Astrocyte of the hippocampus (primary cell): ENCODE measurements around the gene NATD1.

Experiments used
- DNase-seq: peaks from one replicate; pipeline ENCODE4 v3.0.0; 2011; ENCODE audit warnings: low read depth, low spot score

NATD1 gene

DNA sequence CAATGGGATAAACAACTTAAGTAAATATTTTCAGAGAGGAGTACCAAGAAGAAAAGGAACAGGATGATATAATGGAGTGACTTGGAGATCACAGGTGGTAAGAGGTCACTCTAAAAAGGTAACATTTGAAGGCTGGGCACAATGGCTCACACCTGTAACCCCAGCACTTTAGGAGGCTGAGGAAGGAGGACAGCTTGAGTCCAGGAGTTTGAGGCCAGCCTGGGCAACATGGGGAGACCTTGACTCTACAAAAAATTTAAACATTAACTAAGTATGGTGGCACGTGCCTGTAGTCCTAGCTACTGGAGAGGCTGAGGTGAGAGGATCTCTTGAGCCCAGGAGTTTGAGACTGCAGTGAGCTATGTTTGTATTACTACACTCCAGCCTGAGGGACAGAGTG lies 35.9 kb downstream of the NATD1 start:
- DNase-seq, result no peak

DNA sequence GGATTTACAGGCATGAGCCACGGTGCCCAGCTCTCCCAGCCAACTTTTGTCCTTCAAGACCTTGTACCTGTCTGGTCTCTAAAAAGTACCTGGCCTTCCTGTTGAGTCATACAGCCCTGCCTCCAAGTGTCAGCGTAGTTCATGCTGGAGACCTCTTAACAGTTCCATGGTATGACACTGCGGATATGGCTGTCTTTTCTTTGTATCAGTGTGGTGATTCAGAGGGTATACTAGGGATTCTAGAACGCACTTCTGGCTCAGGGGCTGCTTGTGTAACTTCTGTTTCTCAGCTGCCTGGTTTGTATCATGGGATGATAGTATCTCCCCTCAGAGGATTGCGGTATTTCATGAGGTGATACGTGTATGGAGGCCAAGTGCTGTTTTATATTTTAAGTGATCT lies 37.3 kb downstream of the NATD1 start:
- peak; percentile 22 for DNase-seq

DNA sequence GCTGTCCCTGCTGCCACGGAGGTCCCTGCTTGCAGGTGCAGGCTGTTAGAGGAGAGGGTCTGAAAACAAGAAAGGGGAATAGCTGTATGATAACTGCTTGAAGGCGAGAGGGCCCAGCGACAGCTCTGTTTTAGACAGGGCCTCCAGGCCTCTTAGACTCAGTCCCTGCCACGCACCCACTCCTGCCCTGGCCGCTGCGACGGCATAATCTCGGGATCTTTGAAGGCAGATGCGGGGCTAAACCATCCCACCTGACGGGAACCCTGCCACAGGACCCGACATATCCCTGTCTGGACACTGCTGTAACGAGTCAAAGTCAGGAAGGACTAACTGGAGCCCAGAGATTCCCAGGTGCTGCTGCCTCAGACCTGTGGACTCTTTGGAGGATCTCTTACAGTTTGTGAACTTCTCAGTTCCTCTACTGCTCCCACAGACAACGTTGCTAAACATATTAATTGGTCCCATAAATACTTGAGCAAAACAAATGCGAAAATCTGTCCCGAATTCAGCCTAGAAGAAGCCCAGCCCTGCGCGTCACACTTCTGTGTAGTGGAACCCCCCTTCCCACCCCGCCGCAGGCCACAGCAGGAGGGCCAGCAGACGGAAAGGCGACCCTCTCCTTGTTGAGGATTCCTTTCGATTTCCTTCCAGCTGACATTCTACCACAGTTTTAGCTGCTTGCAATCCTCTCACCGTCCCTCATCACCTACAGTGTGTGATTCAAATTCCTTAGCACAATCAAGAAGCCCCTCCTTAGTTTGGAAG lies 38.3 kb downstream of the NATD1 start:
- peak; percentile 52 for DNase-seq

DNA sequence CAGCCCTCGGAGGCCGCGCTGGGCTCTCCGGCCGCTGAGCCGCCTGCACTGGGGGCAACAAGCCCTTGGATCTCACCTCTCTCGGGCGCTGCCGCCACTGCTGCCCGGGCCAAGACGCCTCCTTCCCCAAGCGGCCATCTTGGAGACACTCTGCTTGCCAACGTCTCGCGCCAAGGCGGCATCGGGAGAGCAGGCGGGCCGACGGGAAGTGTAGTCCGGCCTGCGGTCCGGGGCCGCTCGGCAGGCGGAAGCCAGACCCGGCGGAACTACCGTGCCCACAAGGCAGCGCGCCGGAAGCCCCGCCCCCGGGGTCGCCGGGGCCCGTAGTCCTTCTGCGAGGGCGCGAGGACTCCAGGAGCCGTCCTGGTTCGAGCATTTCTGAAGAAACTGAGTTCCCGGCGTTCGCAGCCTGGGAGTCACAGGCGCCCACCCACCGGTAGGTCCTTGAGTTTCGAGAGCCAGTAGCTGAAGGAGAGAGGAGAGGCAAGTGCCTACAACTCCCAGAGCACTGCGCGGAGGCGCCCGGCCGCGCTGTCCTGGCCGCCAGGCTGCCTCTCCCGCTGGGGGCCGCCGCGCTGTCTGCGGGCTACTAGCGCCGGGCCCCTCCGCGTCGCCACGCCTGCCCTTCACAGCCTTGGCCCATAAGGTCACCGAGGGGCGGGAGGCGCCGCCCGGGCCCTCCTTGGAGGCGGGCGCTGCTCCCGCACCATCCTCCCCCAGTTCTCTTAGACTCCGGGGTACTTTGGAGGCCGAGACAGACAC lies 39.0 kb downstream of the NATD1 start, which contains the start of gene TMEM11:
Gene TMEM11 (minus strand): TSS at position 147 of the 762 bp plus-strand sequence. CDS start 9 bp downstream, at position 138.
- DNase-seq, result peak; percentile 99

DNA sequence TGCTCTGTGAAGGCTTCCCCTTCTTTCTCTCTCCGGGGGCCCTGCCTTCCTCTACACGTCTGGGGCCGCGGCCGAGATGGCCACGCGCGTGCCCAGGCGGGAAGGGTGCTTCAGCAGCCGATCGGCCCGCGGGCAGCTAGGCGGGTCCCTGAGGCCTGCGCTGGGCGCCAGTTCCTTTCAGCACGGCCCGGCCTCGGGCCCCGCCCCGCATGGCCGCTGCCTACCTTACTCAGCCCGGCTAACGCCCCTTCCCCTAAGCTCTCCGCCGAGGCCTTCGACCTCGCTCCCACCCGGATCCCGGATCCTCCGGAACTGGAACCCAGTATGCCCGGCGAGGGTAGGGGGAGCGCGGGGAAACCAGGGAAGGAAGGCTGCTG lies 39.6 kb downstream of the NATD1 start:
- DNase-seq, result peak; percentile 65

DNA sequence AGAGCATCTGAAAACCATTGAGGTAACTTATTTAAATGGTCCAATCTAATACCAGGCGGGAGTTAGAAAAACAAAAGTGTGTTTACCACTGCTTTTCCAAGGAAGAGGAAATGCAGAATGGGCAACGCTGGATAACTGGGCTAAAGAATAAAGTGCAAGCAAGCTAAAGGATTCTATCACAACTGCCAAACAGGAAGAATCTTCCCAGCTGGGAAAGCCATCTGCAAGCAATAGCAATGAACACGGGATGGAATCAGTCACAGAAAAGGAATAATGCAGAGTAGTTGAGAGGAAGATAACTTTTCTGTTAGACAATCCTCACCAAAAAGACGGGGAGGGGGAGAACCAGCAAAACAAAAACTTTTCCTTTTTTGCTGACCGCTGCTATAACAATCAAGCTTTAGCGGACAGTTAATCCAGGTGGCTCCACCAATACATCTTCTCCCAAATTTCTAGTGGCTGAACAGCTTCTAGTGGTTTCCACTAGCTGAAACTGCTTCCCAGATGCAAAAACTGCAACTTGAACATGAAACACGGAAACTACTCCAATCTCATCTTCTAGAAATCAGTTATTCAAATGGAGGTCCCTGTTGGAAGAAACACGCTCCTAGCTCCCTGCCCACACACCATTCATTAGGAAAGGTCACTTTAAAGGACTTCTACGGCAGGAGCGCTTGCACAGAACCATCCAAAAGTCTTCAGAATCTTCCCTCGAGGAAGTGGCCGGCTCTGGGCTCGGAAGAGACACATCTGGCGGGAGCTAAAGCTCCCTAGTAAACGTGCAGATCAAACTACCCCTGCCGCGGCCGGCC lies 40.2 kb downstream of the NATD1 start:
- no peak for DNase-seq

DNA sequence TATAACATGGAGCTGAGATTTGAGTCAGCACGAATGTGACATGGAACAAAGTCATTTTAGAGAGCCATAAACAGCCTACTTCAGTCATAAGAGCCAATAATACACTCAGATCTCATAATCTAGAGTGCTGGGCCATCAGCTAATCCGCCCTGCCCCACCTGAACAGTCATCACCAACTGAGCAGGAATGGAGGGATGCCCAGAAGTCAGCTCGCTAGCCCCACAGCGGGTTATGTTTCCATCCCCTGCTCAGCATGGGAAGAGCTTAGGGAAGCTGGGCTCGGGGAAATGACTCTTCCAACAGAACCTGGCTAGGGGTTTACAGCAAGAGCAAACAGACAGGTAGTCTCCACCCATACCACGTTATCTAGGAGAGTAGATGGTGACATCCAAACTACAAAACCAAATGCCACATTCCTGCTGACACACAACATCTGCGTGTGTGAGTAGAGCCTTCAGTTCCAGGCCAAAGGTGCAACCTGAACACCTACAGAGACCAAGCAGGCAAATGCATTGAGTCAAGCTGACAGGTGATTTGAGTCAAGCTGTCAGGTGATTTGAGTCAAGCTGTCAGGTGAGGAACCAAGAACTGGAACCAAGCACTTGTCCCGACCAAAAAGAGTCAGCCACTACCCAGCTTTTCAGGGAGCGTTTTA lies 41.3 kb downstream of the NATD1 start:
- DNase-seq, result no peak

DNA sequence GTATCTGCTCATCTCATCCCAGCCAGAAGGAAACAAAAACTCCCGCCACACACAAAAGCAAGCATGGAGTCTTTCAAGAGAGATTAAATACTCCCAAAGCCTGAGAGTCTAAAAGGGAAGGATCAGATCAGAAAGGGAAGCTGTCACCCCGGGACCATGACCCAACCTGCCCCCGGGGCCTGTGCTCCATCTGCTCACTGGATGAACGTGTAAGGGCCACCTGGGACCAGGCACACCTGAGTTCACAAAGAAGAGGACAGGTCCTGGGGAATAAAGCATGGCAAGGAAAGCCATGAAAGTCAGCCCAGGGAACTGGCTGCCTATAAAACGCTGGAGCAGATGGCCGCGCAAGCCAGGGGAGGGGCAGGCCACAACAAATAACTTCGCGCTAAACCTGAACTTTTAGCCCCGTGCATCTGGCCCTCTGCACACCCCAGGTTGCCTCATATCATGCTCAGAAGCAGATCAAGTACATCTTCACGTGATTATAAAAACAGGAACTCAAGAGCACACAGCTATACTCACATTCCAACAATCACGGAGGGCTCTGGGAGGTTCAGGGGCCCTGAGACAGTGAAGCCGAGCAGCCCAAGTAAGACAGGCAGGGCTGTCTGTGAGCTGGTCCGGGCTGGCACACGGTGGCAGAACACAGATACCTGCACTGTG lies 42.7 kb downstream of the NATD1 start:
- DNase-seq, result no peak

DNA sequence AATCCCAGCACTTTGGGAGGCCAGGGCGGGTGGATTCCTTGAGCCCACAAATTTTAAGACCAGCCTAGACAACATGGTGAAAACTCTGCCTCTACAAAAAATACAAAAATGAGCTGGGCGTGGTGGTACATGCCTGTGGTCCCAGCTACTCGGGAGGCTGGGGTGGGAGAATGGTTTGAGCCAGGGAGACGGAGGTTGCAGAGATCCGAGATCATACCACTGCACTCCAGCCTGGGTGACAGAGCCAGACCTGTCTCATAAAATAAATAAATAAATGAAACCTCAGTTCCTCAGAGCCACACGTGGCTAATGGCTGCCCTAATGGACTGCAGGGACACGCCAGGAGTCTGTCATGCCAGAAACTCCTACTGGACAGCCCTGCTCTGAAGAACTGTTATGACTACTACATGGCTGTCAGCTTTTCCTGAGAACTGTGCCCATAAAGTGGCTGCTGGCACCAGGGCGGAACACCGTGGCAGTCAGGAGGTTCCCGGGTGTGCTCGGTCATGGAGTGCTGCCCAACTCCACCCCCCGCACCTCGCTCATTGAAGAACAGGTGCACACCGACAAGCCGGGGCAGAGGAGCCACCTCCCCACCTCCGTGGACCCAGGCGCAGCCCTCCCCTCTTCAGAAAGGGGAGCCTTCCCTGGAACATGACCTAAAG lies 43.6 kb downstream of the NATD1 start:
- DNase-seq, result no peak

DNA sequence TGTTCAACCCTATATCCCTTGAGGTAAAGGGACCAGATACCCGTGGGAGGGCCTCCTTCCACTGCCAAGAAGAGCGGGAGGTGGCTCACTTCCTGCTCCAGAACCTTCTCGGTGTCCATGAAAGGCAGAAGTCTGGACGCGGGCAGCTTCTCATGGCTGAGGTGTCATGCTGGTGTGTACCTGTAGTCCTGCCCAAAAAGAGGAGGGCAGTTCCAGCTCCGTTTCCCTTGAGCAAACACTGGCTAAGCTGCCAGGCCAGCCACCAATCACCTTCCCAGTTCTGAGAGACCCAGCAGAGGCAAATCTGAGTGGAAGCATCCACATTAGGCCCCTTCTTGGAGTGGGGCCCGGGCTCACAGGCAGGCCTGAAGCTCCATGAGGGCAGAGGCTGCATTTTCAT lies 44.9 kb downstream of the NATD1 start:
- DNase-seq, result no peak

DNA sequence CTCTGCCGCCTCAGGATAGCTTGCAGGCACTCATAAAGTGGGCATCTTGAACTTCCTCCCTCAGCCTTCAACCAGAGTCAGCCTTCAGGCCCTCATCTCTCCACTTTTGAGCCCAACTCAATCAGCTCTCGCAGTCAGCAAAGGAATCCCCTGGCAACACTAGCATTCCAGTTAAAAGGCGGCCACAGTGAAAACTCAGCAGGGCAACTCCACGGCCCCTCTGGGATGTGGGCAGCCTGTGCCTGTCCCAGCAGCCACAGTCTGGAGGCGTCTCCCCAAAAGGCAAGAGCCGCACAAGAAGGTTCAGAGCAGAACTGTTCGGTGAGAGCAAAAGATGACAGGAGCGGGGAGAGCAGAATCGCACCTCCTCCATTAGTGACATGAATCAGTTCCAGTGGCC lies 48.3 kb downstream of the NATD1 start:
- no peak for DNase-seq

DNA sequence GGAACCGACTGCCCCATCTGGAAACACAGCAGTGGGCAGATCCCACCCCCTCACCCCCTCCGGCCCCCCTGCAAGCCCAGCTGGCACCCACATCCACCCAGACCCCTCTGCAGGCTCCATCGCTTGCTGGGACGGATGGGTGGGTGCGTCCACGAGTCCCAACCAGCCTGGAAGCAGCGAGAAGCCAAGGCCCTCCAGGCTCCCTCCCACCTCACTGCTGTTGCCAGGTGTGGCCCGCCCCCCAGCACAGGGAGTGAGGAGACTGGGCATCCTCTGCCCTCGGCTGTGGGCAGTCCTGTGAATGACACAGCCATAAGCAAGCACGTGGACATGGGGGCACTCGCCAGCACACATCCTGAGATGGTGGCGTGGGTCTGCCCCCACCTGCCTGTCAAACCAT lies 50.7 kb downstream of the NATD1 start:
- DNase-seq, result no peak

DNA sequence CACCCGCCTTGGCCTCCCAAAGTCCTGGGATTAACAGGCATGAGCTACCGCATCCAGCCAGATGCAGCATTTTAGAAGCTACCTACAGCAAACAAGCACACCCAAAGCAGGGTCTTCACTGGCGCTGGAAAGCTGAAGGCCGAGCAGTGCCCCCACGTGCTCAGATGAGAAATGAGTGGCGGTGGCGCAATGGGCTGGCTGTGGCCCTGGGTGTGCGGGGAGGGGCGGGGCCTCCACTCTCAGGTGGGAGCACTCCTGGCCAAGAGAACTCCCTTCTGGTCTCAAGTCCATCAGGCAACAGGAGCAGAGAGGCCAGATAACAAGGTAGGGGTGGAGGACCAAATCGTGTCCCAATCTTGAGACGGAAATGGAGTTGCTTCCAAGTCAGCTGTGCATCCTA lies 51.3 kb downstream of the NATD1 start:
- no peak for DNase-seq

DNA sequence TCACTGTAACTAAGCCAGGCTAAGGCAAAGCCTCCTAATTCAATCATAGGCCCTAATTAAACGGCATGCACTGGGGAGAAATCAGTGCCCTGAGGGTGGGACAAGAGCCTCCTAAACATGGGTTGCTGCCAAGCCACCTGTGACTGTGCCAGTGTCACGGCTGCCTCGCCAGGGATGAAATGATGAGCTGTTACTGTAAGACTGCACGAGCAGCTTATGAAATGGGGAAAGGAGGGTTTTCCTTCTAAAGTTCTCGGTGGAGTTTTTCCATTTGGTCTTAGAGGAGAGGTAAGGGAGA lies 52.0 kb downstream of the NATD1 start:
- peak; percentile 28 for DNase-seq

DNA sequence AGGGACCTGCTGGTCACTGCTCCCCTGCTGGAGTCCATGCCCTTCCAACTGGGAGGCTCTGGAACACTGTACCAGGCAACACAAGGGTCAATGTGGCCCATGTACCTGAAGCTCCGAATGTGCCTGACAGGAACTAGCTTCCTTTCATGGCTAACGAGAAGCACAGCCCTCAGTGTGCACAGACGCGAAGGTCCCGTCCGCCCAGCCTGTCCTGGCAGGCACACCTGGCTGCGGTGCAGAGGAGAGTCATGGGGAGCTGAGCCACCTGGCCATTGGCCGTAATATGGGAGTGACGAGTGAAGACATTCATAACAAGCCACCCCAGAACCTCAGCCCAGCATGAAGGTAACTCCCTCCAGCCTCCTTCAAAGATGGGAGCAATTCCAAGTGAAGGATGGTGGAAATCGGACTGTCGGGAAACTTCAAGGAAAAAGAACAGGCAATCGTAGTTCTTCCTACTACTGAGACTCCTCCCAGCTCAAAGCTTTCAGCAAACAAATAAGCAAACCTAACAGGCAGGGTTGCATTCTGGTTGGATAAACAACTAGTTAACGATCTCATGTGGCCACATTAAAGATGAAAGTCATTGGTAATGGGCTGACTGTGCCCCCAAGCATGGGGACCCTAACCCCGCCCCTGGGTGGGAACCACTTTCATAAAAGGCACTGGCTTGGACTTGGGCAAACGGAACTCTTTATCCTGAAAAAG lies 52.5 kb downstream of the NATD1 start:
- DNase-seq, result no peak

DNA sequence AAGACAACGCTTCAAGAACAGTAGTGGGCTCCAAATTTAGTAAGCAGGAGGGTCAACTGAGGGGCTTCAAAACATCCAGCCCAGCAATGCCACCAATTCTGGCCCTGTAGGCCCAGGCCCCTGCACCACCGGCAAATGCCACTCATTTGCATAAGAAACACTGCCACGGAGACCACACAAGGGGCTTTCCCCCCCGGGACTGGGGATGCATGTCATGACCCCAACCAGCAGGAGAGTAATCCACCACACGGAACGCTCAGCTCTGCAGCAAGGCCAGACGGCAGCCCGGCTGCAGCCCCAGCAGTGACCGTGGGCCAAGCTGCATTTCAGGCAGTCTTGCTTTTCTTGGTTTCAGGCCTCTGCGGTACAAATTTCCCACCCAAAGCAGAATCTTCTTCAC lies 53.4 kb downstream of the NATD1 start:
- DNase-seq, result no peak

DNA sequence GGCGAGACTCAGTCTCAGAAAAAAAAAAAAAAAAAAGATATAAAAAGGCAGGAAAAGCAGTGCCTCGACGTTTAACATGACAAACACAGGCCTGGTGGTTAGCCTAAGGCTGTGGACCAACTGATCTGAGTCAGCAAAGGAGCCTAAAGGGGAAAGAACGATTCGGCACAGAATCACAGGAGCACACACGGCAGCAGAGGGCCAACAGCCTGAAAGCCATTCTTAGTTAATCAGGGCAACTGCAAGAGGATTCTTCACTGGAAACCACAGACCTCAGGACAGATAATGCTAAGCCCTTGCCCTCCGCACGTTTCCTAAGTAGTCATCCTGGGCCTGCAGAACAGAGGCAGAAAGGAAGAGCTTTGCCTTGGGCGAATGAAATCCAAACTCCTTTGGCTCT lies 53.9 kb downstream of the NATD1 start:
- peak; percentile 62 for DNase-seq

DNA sequence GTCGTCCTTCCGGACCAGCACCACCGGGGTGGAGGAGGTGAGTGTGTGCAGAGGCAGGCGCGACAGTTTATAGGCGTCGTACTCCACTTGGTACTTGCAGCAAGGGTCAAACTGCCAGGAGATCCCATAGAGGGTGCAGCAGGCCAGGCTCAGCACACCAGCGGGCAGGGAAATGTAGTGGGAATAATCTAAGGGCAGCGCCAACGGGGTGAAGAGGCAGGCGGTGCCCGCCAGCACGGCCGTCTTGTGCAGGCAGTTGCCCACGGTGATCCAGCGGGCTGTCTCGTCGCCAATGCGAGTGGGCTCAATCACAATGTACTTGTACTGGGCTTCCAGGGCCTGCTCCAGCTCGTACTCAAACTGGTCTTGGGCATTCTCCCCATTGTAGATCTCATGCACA lies 54.8 kb downstream of the NATD1 start:
- DNase-seq, result no peak

DNA sequence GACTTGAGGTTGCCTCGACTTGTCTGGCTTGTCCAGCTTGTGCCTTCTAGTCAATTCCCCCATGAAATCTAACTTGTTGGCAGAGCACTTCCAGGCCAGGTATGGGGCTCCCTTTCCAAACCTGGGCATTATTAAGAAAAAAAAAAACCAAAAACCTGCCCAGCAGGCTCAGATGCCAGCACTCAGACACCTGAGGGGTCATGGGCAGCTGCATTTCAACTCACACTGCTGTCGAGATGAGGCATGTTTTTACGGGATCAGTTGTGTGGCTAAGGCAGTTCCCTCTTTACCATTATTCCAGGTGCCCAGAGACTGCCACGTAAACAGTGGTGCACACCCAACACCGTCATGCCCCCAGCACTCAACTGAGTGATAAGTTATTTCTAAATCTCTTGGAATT lies 57.1 kb downstream of the NATD1 start:
- no peak for DNase-seq

DNA sequence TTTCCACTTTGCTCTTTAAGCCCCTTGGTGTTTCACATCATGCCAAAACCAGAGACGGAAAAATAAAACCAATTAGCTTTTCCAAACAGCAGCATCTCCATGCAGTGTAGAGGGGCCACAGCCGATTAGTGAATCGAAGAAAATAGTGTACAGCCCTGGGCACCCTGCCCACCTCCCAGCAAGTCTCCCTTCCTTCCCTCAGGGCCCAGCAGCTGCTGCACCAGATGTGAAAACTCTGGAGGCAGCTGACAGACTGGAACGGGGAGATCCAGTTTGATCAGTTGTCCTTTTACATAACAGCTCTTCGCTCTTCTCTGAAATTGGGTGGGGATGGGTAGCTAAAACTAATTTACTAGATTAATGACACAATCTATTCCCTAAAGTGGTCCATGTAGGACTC lies 58.5 kb downstream of the NATD1 start:
- DNase-seq, result no peak
